ENCODE results near the gene COL7A1. TPM values are rescaled to one million over a fixed set of nuclear protein-coding genes. Genes with fewer than 3 reads are reported as not detected.
"Not testable (repeated sequence)": the region's sequence is repeated elsewhere in the genome, so short reads cannot be mapped to it uniquely, and the experiment has no call there.

COL7A1 gene
- total RNA-seq, 2 donors from 2014 or later = 3.2 to 5.5 TPM

GRCh38 chr3:48561045-48561736, 33.9 kb downstream of the COL7A1 start:
- DNase-seq (ENCODE audit: low spot score in 2 of 2) (no peak), ATAC-seq (no peak)
- Mint-ChIP-seq H3K9me3 (no peaks in the 10 kb centered on the region), H3K27ac (no peak overlapping the region), H3K36me3 (peaks cover 0 to under 1% of the 10 kb centered on the region in 2 donors)

GRCh38 chr3:48560648-48561018, 34.5 kb downstream of the COL7A1 start:
- Mint-ChIP-seq H3K27ac (no peak overlapping the region), H3K9me3 (no peaks in the 10 kb centered on the region), H3K36me3 (peaks cover 0 to 6% of the 10 kb centered on the region in 2 donors)
- DNase-seq (ENCODE audit: low spot score in 2 of 2) = no peak
- ATAC-seq = no peak

GRCh38 chr3:48558493-48559134, 36.5 kb downstream of the COL7A1 start:
- no peak for DNase-seq (ENCODE audit: low spot score in 2 of 2)
- H3K27ac Mint-ChIP-seq = peak overlapping the region; percentile 4 to 72
- no peak for ATAC-seq

GRCh38 chr3:48556796-48557626, 38.1 kb downstream of the COL7A1 start, which contains the start of gene PFKFB4:
Gene PFKFB4 (minus strand): TSS chr3:48556803. CDS start chr3:48556777, 26 bp downstream.
- Mint-ChIP-seq H3K9me3 (no peaks in the 10 kb centered on the region), H3K36me3 (peaks cover 0 to 25% of the 10 kb centered on the region in 2 donors), H3K27ac (peak within 1 kb of the TSS; percentile 71 to 81)
- ATAC-seq (peak; percentile 89 to 93), DNase-seq (ENCODE audit: low spot score in 2 of 2) (peak; percentile 99 to 100)

More at GRCh38 chr3:48558493-48559134, 36.5 kb downstream of the COL7A1 start:
- peaks cover 0 to 23% of the 10 kb centered on the region in 2 donors for H3K36me3 Mint-ChIP-seq
- H3K9me3 Mint-ChIP-seq = no peaks in the 10 kb centered on the region

GRCh38 chr3:48555949-48556795, 39.0 kb downstream of the COL7A1 start:
- DNase-seq (ENCODE audit: low spot score in 2 of 2) (no peak), ATAC-seq (no peak)
- Mint-ChIP-seq H3K27ac (peak overlapping the region; percentile 71 to 81), H3K9me3 (no peaks in the 10 kb centered on the region), H3K36me3 (peaks cover 0 to 25% of the 10 kb centered on the region in 2 donors)

GRCh38 chr3:48555231-48555948, 39.7 kb downstream of the COL7A1 start:
- peaks cover 0 to 25% of the 10 kb centered on the region in 2 donors for H3K36me3 Mint-ChIP-seq
- peak overlapping the region in 1 of 2 donors; percentile 53 for H3K27ac Mint-ChIP-seq
- ATAC-seq = no peak
- H3K9me3 Mint-ChIP-seq = no peaks in the 10 kb centered on the region
- DNase-seq (ENCODE audit: low spot score in 2 of 2) = no peak

- ATAC-seq (no peak), DNase-seq (ENCODE audit: low spot score in 2 of 2) (no peak)
- H3K27ac Mint-ChIP-seq = no peak overlapping the region
- peaks cover 0 to 25% of the 10 kb centered on the region in 2 donors for H3K36me3 Mint-ChIP-seq
- no peaks in the 10 kb centered on the region for H3K9me3 Mint-ChIP-seq
Observed at GRCh38 chr3:48553886-48554845, 41.0 kb downstream of the COL7A1 start.

GRCh38 chr3:48553361-48553760, 41.8 kb downstream of the COL7A1 start:
- Mint-ChIP-seq H3K27ac (no peak overlapping the region), H3K9me3 (no peaks in the 10 kb centered on the region), H3K36me3 (peaks cover 0 to 29% of the 10 kb centered on the region in 2 donors)
- no peak for DNase-seq (ENCODE audit: low spot score in 2 of 2)
- no peak for ATAC-seq

GRCh38 chr3:48552111-48552951, 42.8 kb downstream of the COL7A1 start:
- no peak overlapping the region for H3K27ac Mint-ChIP-seq
- H3K9me3 Mint-ChIP-seq = no peaks in the 10 kb centered on the region
- peaks cover 0 to 35% of the 10 kb centered on the region in 2 donors for H3K36me3 Mint-ChIP-seq
- ATAC-seq (no peak), DNase-seq (ENCODE audit: low spot score in 2 of 2) (no peak)

- DNase-seq (ENCODE audit: low spot score in 2 of 2); ATAC-seq; H3K27ac Mint-ChIP-seq; H3K9me3 Mint-ChIP-seq: not testable (repeated sequence)
- H3K36me3 Mint-ChIP-seq = peaks cover 0 to 40% of the 10 kb centered on the region in 2 donors
Observed at GRCh38 chr3:48551651-48552050, 43.5 kb downstream of the COL7A1 start.

- Mint-ChIP-seq H3K36me3 (peaks cover 0 to 31% of the 10 kb centered on the region in 2 donors), H3K27ac (no peak overlapping the region), H3K9me3 (no peaks in the 10 kb centered on the region)
- ATAC-seq (peak; percentile 89 to 98), DNase-seq (ENCODE audit: low spot score in 2 of 2) (peak; percentile 76 to 87)
Observed at GRCh38 chr3:48548729-48549705, 46.1 kb downstream of the COL7A1 start.

GRCh38 chr3:48548126-48548525, 47.0 kb downstream of the COL7A1 start:
- ATAC-seq (no peak), DNase-seq (ENCODE audit: low spot score in 2 of 2) (no peak)
- H3K9me3 Mint-ChIP-seq = no peaks in the 10 kb centered on the region
- no peak overlapping the region for H3K27ac Mint-ChIP-seq
- H3K36me3 Mint-ChIP-seq = peaks cover 0 to 32% of the 10 kb centered on the region in 2 donors
